Prostate gland (tissue), 2 donors: ENCODE data around the gene GNAQ. TPM values are rescaled to one million over a fixed set of nuclear protein-coding genes. Genes with fewer than 3 reads are reported as not detected.
"Not testable (repeated sequence)": the region's sequence is repeated elsewhere in the genome, so short reads cannot be mapped to it uniquely, and the experiment has no call there.

Experiments
- DNase-seq: peaks from one replicate; pipeline ENCODE4 v3.0.0-alpha.2; 2019; ENCODE audit warnings: low spot score
- H3K27ac ChIP-seq, 2 donors: fragments of 200-600 bp; sonication (generic); 2 replicates each; pipeline ENCODE4 v1.5.1; 2017 to 2019
- H3K27me3 ChIP-seq: fragments of 200-600 bp; sonication (generic); replicated peaks from 2 replicates; pipeline ENCODE4 v1.5.1; 2019; ENCODE audit not compliant: insufficient read depth
- H3K36me3 ChIP-seq, 2 donors: fragments of 200-600 bp; sonication (generic); 1 replicate in 1 of 2; 2 replicates in 1 of 2; pipeline versions ENCODE4 v1.5.1 to v1.8.1; 2017 to 2019
- H3K4me1 ChIP-seq: fragments of 200-600 bp; sonication (generic); replicated peaks from 2 replicates; pipeline ENCODE4 v1.5.1; 2019
- H3K4me3 ChIP-seq, 2 donors: fragments of 200-600 bp; sonication (generic); 2 replicates each; pipeline ENCODE4 v1.5.1; 2017 to 2019
- H3K9me3 ChIP-seq: fragments of 200-600 bp; sonication (generic); 2 replicates; pipeline ENCODE4 v1.5.1; 2017
- POLR2A ChIP-seq: fragments of 450-650 bp; IDR thresholded peaks from one replicate; pipeline ENCODE4 v1.6.1; 2016; ENCODE audit warnings: antibody characterized with exemption, mild to moderate bottlenecking
- POLR2AphosphoS5 ChIP-seq: sonication (generic); formaldehyde crosslinking; IDR thresholded peaks from one replicate; pipeline ENCODE4 v1.6.1; 2017; ENCODE audit warnings: antibody characterized with exemption
- WGBS: methylation state at CpG from one replicate; pipeline ENCODE4 v1.1.5; 2018; 5-methylcytosine and 5-hydroxymethylcytosine counted together
- intact Hi-C: fragments of 100-400 bp; cut with DNase I; formaldehyde crosslinking; loops from one replicate; pipeline ENCODE4 v1.14.2; 2022
- total RNA-seq, 2 donors: library from RNA; depleted of rRNA; stranded (reverse); fragments of >200 nt; gene quantifications; one replicate each; pipeline ENCODE4 v1.1.0, GENCODE V29; 2016
- TF ChIP-seq, protein P1 (sequence below), 4 experiments: fragments of 200-600 bp in 2 of 4; fragments of 450-650 bp in 2 of 4; sonication (generic) in 2 of 4; IDR thresholded peaks; 1 replicate in 3 of 4; 2 replicates in 1 of 4; pipeline ENCODE4 v1.5.1; 2016 to 2019; ENCODE audit warnings: antibody characterized with exemption in 4 of 4, mild to moderate bottlenecking in 2 of 4, moderate library complexity in 2 of 4

GNAQ gene
- total RNA-seq, 2 donors from 2014 or later: 35.0 to 43.7 TPM

DNA sequence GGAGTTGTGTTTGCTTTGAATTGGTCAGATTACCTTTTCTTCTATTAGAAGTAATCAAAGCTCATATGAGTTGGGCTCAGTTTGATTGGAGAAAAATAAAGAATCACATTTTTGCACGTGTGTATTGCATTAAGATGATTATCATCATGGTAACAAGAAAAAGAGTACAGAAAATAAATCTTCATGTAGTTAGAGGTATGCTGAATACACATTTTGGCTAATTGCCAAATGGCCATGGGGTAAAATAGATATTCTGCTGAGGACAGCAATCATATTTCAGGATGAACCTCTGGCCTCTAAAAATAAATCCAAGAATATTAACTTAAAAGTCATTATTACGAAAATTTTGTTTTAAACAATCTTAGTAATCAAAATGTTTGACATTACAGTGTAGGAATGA is 38.9 kb upstream of the GNAQ start:
- H3K27me3 ChIP-seq: no peaks in the 10 kb centered on the region
- DNase-seq: no peak
- H3K4me1 ChIP-seq: no peaks in the 10 kb centered on the region
- no peaks in the 10 kb centered on the region for H3K36me3 ChIP-seq
- no peak overlapping the region for H3K4me3 ChIP-seq
- intact Hi-C loops: no loop called here
- 27% methylated on average over 2 of the region's 2 CpGs for WGBS
- no peaks in the 10 kb centered on the region for H3K9me3 ChIP-seq
- H3K27ac ChIP-seq: no peak overlapping the region
- TF ChIP-seq POLR2AphosphoS5 (no peak), POLR2A (no peak)
- TF ChIP-seq, protein P1, sequence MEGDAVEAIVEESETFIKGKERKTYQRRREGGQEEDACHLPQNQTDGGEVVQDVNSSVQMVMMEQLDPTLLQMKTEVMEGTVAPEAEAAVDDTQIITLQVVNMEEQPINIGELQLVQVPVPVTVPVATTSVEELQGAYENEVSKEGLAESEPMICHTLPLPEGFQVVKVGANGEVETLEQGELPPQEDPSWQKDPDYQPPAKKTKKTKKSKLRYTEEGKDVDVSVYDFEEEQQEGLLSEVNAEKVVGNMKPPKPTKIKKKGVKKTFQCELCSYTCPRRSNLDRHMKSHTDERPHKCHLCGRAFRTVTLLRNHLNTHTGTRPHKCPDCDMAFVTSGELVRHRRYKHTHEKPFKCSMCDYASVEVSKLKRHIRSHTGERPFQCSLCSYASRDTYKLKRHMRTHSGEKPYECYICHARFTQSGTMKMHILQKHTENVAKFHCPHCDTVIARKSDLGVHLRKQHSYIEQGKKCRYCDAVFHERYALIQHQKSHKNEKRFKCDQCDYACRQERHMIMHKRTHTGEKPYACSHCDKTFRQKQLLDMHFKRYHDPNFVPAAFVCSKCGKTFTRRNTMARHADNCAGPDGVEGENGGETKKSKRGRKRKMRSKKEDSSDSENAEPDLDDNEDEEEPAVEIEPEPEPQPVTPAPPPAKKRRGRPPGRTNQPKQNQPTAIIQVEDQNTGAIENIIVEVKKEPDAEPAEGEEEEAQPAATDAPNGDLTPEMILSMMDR (IDR thresholded peaks at IDR 0.05): no peak

- TF ChIP-seq POLR2AphosphoS5: no peak
- TF ChIP-seq POLR2A: no peak
- TF ChIP-seq, protein P1 (IDR thresholded peaks at IDR 0.05): no peak
- intact Hi-C loops: no loop called here
- no peak for DNase-seq
- H3K36me3 ChIP-seq: no peaks in the 10 kb centered on the region
- no peaks in the 10 kb centered on the region for H3K27me3 ChIP-seq
- no peaks in the 10 kb centered on the region for H3K4me1 ChIP-seq
- H3K9me3 ChIP-seq: no peaks in the 10 kb centered on the region
- H3K4me3 ChIP-seq: no peak overlapping the region
- no peak overlapping the region for H3K27ac ChIP-seq
- 50% methylated on average over 3 of the region's 3 CpGs for WGBS
Observed at GRCh38 chr9:78064075-78064474, 32.5 kb upstream of the GNAQ start.

GRCh38 chr9:78062710-78063109 is 31.1 kb upstream of the GNAQ start:
- H3K36me3 ChIP-seq: no peaks in the 10 kb centered on the region
- no peaks in the 10 kb centered on the region for H3K27me3 ChIP-seq
- H3K4me3 ChIP-seq: no peak overlapping the region
- H3K9me3 ChIP-seq: no peaks in the 10 kb centered on the region
- TF ChIP-seq POLR2AphosphoS5 (no peak), POLR2A (no peak)
- no peak for DNase-seq
- no peak overlapping the region for H3K27ac ChIP-seq
- 70% methylated on average over 3 of the region's 3 CpGs for WGBS
- intact Hi-C loops: no loop called here
- no peaks in the 10 kb centered on the region for H3K4me1 ChIP-seq

- H3K4me1 ChIP-seq, intact Hi-C loops, H3K9me3 ChIP-seq, DNase-seq, H3K4me3 ChIP-seq, H3K36me3 ChIP-seq, H3K27ac ChIP-seq, H3K27me3 ChIP-seq: not testable (repeated sequence)
- 81% methylated on average over 7 of the region's 7 CpGs for WGBS
Observed at GRCh38 chr9:78054218-78054617, 22.6 kb upstream of the GNAQ start.

- intact Hi-C loops: no loop called here
- no peaks in the 10 kb centered on the region for H3K36me3 ChIP-seq
- TF ChIP-seq, protein P1 (IDR thresholded peaks at IDR 0.05): no peak
- no peak for TF ChIP-seq POLR2A
- TF ChIP-seq POLR2AphosphoS5: no peak
- no peak for DNase-seq
- H3K27ac ChIP-seq: no peak overlapping the region
- no peaks in the 10 kb centered on the region for H3K9me3 ChIP-seq
- no peaks in the 10 kb centered on the region for H3K4me1 ChIP-seq
- H3K4me3 ChIP-seq: no peak overlapping the region
- H3K27me3 ChIP-seq: no peaks in the 10 kb centered on the region
- WGBS: 99% methylated on average over 3 of the region's 3 CpGs
Observed at GRCh38 chr9:78053627-78054026, 22.0 kb upstream of the GNAQ start.

- TF ChIP-seq POLR2A (no peak), POLR2AphosphoS5 (no peak)
- TF ChIP-seq, protein P1 (IDR thresholded peaks at IDR 0.05): no peak
- Histone ChIP-seq H3K4me1 (no peaks in the 10 kb centered on the region), H3K27me3 (no peaks in the 10 kb centered on the region), H3K4me3 (no peak overlapping the region), H3K36me3 (no peaks in the 10 kb centered on the region), H3K27ac (no peak overlapping the region), H3K9me3 (no peaks in the 10 kb centered on the region)
- DNase-seq: no peak
- intact Hi-C loops: no loop called here
Observed at GRCh38 chr9:78050421-78050820, 18.8 kb upstream of the GNAQ start.
